Measurements from ENCODE around the gene GSTO2.

GSTO2 gene

GRCh38 chr10:104281694-104282093, 12.7 kb downstream of the GSTO2 start:
- no peak for DNase-seq (ENCODE audit: low spot score)

GRCh38 chr10:104284846-104285245, 15.9 kb downstream of the GSTO2 start:
- DNase-seq (ENCODE audit: low spot score) = peak; percentile 35

- no peak for DNase-seq (ENCODE audit: low spot score)
Measured at GRCh38 chr10:104286939-104287338, 18.0 kb downstream of the GSTO2 start.

GRCh38 chr10:104288355-104288754, 19.4 kb downstream of the GSTO2 start:
- DNase-seq (ENCODE audit: low spot score) = no peak

- peak; percentile 89 for DNase-seq (ENCODE audit: low spot score)
Measured at GRCh38 chr10:104291439-104291951, 22.5 kb downstream of the GSTO2 start.

GRCh38 chr10:104293011-104293410, 24.0 kb downstream of the GSTO2 start:
- DNase-seq (ENCODE audit: low spot score) = no peak

GRCh38 chr10:104293781-104294321, 24.9 kb downstream of the GSTO2 start:
- DNase-seq (ENCODE audit: low spot score) = no peak

GRCh38 chr10:104296687-104297436, 27.9 kb downstream of the GSTO2 start:
- no peak for DNase-seq (ENCODE audit: low spot score)

GRCh38 chr10:104297697-104298660, 29.0 kb downstream of the GSTO2 start:
- peak; percentile 37 for DNase-seq (ENCODE audit: low spot score)

GRCh38 chr10:104299031-104299904, 30.3 kb downstream of the GSTO2 start:
- no peak for DNase-seq (ENCODE audit: low spot score)

GRCh38 chr10:104300002-104300735, 31.2 kb downstream of the GSTO2 start:
- no peak for DNase-seq (ENCODE audit: low spot score)

GRCh38 chr10:104300736-104301292, 31.8 kb downstream of the GSTO2 start:
- no peak for DNase-seq (ENCODE audit: low spot score)

- no peak for DNase-seq (ENCODE audit: low spot score)
Measured at GRCh38 chr10:104301907-104302690, 33.1 kb downstream of the GSTO2 start.

GRCh38 chr10:104303594-104304355, 34.8 kb downstream of the GSTO2 start:
- no peak for DNase-seq (ENCODE audit: low spot score)

- no peak for DNase-seq (ENCODE audit: low spot score)
Measured at GRCh38 chr10:104304356-104304745, 35.4 kb downstream of the GSTO2 start.

GRCh38 chr10:104304927-104305326, 35.9 kb downstream of the GSTO2 start:
- no peak for DNase-seq (ENCODE audit: low spot score)

- no peak for DNase-seq (ENCODE audit: low spot score)
Measured at GRCh38 chr10:104306897-104307296, 37.9 kb downstream of the GSTO2 start.

- DNase-seq (ENCODE audit: low spot score) = no peak
Measured at GRCh38 chr10:104307576-104308438, 38.8 kb downstream of the GSTO2 start.

Data from germinal center (tissue), 1 donor.